Gastroesophageal sphincter (tissue), 4 donors: ENCODE data around the gene RPS6KL1. TPM values are rescaled to one million over a fixed set of nuclear protein-coding genes. Genes with fewer than 3 reads are reported as not detected.

Experiments
- ATAC-seq: fragments of 150-250 bp; one replicate; pipeline ENCODE4 v1.9.1; 2016; ENCODE audit warnings: mild to moderate bottlenecking, moderate library complexity
- H3K27ac ChIP-seq, 4 donors: fragments of 200-600 bp; sonication (generic) in 3 of 4; 1 replicate in 3 of 4; 2 replicates in 1 of 4; pipeline ENCODE4 v1.5.1; 2016 to 2019
- H3K27me3 ChIP-seq: fragments of 200-600 bp; sonication (generic); one replicate; pipeline ENCODE4 v1.5.1; 2019
- H3K36me3 ChIP-seq, 2 donors: fragments of 200-600 bp; sonication (generic); one replicate each; pipeline ENCODE4 v1.5.1; 2019; ENCODE audit warnings: control low read depth in 1 of 2
- H3K4me1 ChIP-seq, 3 donors: fragments of 200-600 bp; sonication (generic); 1 replicate in 2 of 3; 2 replicates in 1 of 3; pipeline ENCODE4 v1.5.1; 2016 to 2019; ENCODE audit warnings: control low read depth in 2 of 3
- H3K4me3 ChIP-seq, 2 donors: fragments of 200-600 bp; sonication (generic); one replicate each; pipeline ENCODE4 v1.5.1; 2019; ENCODE audit warnings: mild to moderate bottlenecking in 1 of 2, moderate library complexity in 1 of 2
- H3K9me3 ChIP-seq, 3 donors: fragments of 200-600 bp; sonication (generic); one replicate each; pipeline ENCODE4 v1.5.1; 2017 to 2019; ENCODE audit warnings: control low read depth in 2 of 3
- CTCF ChIP-seq, 4 experiments: fragments of 200-600 bp in 2 of 4; fragments of 450-650 bp in 2 of 4; sonication (generic) in 1 of 4; IDR thresholded peaks; one replicate each; pipeline ENCODE4 v1.5.1; 2017 to 2019; ENCODE audit warnings: antibody characterized with exemption in 4 of 4, mild to moderate bottlenecking in 2 of 4, moderate library complexity in 2 of 4
- EP300 ChIP-seq: sonication (generic); formaldehyde crosslinking; IDR thresholded peaks from one replicate; pipeline ENCODE4 v1.6.1; 2017; ENCODE audit warnings: antibody characterized with exemption, mild to moderate bottlenecking
- POLR2A ChIP-seq, 2 donors: fragments of 450-650 bp; IDR thresholded peaks; one replicate each; pipeline ENCODE4 v1.6.1; 2017; ENCODE audit warnings: antibody characterized with exemption in 2 of 2, mild to moderate bottlenecking in 2 of 2, moderate library complexity in 1 of 2
- POLR2AphosphoS5 ChIP-seq: sonication (generic); formaldehyde crosslinking; IDR thresholded peaks from one replicate; pipeline ENCODE4 v1.6.1; 2017; ENCODE audit warnings: antibody characterized with exemption
- WGBS, 2 donors: methylation state at CpG; one replicate each; pipeline ENCODE4 v1.1.5; 2018; ENCODE audit warnings: low coverage in 1 of 2; 5-methylcytosine and 5-hydroxymethylcytosine counted together
- total RNA-seq, 4 donors: library from RNA; depleted of rRNA; stranded (reverse); fragments of >200 nt; gene quantifications; one replicate each; pipeline ENCODE4 v1.1.0, GENCODE V29; 2016

Gene RPS6KL1
- total RNA-seq, 4 donors from 2014 or later = 4.0 to 10.2 (median 8.2) TPM

- Histone ChIP-seq H3K4me3 (no peak overlapping the region), H3K27ac (no peak overlapping the region), H3K4me1 (peaks cover 0 to 31% (median 12%) of the 10 kb centered on the region in 3 donors), H3K36me3 (peaks cover 0 to 23% of the 10 kb centered on the region in 2 donors), H3K9me3 (no peaks in the 10 kb centered on the region), H3K27me3 (peaks cover 52% of the 10 kb centered on the region)
- WGBS, 2 donors = 80% methylated on average over 1 of the region's 16 CpGs; no CpG with 5 or more reads in 1 of the 2 donors
- TF ChIP-seq POLR2A (IDR thresholded peaks at IDR 0.05) (no peak), CTCF (IDR thresholded peaks at IDR 0.05) (no peak), POLR2AphosphoS5 (no peak), EP300 (no peak)
- no peak for ATAC-seq
Observed at GRCh38 chr14:74949191-74949601, 26.1 kb upstream of the RPS6KL1 start.

- peak overlapping the region in 2 of 4 donors; percentile 19 to 41 for H3K27ac ChIP-seq
- ATAC-seq = no peak
- H3K36me3 ChIP-seq = peaks cover 0 to 23% of the 10 kb centered on the region in 2 donors
Observed at GRCh38 chr14:74948228-74949175, 25.4 kb upstream of the RPS6KL1 start.

GRCh38 chr14:74947353-74948227 is 24.5 kb upstream of the RPS6KL1 start:
- Histone ChIP-seq H3K27ac (peak overlapping the region in 3 of 4 donors; percentile 19 to 44 (median 41)), H3K36me3 (peaks cover 0 to 23% of the 10 kb centered on the region in 2 donors), H3K9me3 (no peaks in the 10 kb centered on the region), H3K27me3 (peaks cover 37% of the 10 kb centered on the region), H3K4me3 (peak overlapping the region in 1 of 2 donors; percentile 3), H3K4me1 (peaks cover 0 to 21% (median 9%) of the 10 kb centered on the region in 3 donors)
- ATAC-seq = no peak
- TF ChIP-seq EP300 = no peak
- no peak for TF ChIP-seq POLR2A (IDR thresholded peaks at IDR 0.05)
- no peak for TF ChIP-seq CTCF (IDR thresholded peaks at IDR 0.05)
- TF ChIP-seq POLR2AphosphoS5 = no peak
- WGBS, 2 donors = 59 to 91% methylated on average over 5 to 7 of the region's 13 CpGs

More at GRCh38 chr14:74948228-74949175, 25.4 kb upstream of the RPS6KL1 start:
- Histone ChIP-seq H3K9me3 (no peaks in the 10 kb centered on the region), H3K27me3 (peaks cover 45% of the 10 kb centered on the region), H3K4me3 (peak overlapping the region in 1 of 2 donors; percentile 3), H3K4me1 (peaks cover 0 to 24% (median 8%) of the 10 kb centered on the region in 3 donors)
- WGBS, 2 donors = 68 to 77% methylated on average over 3 to 9 of the region's 23 CpGs
- no peak for TF ChIP-seq POLR2AphosphoS5
- TF ChIP-seq CTCF (IDR thresholded peaks at IDR 0.05) = no peak
- TF ChIP-seq POLR2A (IDR thresholded peaks at IDR 0.05) = no peak
- no peak for TF ChIP-seq EP300

GRCh38 chr14:74946659-74947281 is 23.7 kb upstream of the RPS6KL1 start:
- 40% methylated on average over 1 of the region's 5 CpGs; no CpG with 5 or more reads in 1 of the 2 donors for WGBS, 2 donors
- peak; percentile 10 for ATAC-seq
- Histone ChIP-seq H3K9me3 (no peaks in the 10 kb centered on the region), H3K4me1 (peaks cover 0 to 30% (median 17%) of the 10 kb centered on the region in 3 donors), H3K4me3 (peak overlapping the region in 1 of 2 donors; percentile 20), H3K27ac (peak overlapping the region in 3 of 4 donors; percentile 41 to 51 (median 44)), H3K36me3 (peaks cover 0 to 23% of the 10 kb centered on the region in 2 donors), H3K27me3 (peaks cover 29% of the 10 kb centered on the region)
- TF ChIP-seq EP300 = no peak
- no peak for TF ChIP-seq CTCF (IDR thresholded peaks at IDR 0.05)
- TF ChIP-seq POLR2AphosphoS5 = no peak
- TF ChIP-seq POLR2A (IDR thresholded peaks at IDR 0.05) = no peak
